HG03521 (cell line): ENCODE data around the gene FARSA.
"Not testable (repeated sequence)": the region's sequence is repeated elsewhere in the genome, so short reads cannot be mapped to it uniquely, and the experiment has no call there.

Source experiments
- ATAC-seq: cut with Tn5 transposase; IDR thresholded peaks from one replicate; pipeline ENCODE4 v1.9.1; 2021; ENCODE audit warnings: mild to moderate bottlenecking, moderate library complexity; ENCODE audit not compliant: unreplicated experiment

The FARSA gene

DNA sequence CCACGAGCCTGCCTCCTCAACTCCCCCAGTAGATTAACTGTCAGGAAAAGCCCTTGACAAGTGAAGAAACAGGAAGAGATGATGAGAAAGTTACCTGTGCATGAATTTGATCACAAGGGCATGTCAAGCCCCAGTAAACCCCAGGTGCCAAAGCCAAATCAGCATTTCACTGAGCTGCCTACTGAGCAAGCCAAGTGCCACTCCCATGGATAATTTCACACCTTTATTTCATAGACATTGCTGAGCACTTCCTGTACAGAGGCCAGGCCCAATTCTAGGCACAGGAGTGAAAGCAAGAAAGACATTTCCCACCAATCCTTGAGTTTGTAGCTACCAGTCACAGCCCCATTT, 21.1 kb upstream of the FARSA start:
- no peak for ATAC-seq

DNA sequence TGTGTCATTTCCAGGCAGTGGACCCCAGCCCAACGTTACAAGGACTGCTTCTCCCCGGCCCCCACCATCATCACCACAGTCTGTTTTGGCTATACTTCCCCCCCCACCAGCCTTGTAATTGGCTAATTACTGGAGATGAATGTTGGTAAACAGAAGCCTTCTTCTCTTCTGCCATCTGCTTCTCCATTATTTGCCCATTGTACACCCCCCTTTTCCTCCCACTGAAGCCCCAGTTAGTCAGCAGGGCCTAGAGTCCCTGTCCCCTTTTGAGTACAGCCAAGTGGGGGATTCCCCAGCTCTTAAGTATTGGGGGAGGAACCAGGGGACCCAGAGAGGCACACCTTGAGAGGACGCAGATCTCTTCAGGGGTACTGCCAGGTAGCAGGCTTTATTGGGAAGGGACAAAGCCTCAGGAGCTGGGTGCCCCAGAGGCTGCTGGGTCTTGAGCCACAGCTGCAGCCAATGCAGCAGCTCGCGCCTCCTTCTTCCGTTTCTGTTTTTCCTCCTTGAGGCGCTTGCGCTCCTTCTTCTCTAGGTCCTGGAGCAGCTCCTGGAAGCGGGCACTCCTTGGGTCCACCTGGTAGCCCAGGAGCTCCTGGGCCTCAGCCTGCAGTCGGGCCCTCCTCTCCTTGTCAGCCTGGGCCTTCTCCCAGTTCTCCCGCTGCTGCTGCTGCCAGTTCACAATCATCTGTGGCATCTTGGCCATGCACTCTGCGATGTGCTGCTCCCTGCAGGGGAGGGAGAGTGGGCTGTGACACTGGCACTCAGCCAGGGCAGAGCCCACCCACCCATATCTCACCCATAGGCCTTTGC, 20.5 kb upstream of the FARSA start:
- no peak for ATAC-seq

DNA sequence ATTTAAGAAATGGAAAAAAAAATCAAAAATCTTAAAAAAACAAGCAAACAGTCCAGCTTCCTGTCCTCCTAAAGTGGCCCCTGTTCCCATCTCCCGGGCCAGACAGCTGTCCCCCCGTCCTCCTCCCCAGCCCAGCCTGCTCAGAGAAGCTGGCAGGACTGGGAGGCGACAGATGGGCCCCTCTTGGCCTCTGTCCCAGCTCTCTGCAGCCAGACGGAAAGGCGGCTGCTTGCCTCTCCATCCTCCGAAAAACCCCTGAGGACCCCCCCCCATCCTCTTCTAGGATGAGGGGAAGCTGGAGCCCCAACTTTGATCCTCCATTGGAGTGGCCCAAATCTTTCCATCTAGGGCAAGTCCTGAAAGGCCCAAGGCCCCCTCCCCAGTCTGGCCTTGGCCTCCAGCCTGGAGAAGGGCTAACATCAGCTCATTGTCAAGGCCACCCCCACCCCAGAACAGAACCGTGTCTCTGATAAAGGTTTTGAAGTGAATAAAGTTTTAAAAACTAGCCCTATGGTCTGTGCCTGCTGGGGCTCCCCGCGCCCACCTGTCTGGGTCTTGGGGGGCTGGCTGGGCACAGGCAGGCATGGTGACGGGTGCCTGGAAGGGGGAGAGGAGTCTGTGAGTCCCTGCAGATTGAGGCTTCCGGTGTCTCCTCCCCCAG, 19.8 kb upstream of the FARSA start:
- no peak for ATAC-seq

DNA sequence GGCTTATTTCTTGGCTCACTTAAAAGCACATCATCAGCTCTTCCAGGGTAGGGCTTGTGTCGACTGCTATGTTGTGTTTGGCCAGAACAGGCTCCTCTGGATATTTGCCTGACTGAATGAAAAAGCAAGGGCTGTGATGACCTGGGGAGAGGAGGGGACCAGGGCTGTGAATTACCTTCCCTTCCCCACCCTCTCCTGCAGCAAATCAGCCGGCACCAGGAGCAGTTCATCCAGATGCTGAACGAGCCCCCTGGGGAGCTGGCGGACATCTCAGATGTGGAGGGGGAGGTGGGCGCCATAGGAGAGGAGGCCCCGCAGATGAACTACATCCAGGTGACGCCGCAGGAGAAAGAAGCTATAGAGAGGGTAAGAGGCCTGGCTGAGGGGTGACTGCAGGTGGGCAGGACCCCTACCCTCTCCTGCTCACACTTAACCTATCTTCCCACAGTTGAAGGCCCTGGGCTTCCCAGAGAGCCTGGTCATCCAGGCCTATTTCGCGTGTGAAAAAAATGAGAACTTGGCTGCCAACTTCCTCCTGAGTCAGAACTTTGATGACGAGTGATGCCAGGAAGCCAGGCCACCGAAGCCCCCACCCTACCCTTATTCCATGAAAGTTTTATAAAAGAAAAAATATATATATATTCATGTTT, 19.1 kb upstream of the FARSA start:
- ATAC-seq = no peak

DNA sequence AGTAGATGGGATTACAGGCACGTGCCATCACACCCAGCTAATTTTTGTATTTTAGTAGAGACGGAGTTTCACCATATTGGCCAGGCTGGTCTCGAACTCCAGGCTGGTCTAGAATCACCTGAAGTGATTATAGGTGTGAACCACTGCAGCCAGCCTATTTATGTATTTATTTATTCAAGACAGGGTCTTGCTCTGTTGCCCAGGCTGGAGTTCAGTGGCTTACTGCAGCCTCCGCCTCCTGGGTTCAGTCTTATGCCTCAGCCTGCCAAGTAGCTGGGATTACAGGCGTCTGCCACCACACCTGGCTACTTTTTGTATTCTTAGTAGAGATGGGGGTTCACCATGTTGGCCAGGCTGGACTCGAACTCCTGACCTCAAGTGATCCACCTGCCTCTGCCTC, 18.5 kb upstream of the FARSA start:
- ATAC-seq = not testable (repeated sequence)

DNA sequence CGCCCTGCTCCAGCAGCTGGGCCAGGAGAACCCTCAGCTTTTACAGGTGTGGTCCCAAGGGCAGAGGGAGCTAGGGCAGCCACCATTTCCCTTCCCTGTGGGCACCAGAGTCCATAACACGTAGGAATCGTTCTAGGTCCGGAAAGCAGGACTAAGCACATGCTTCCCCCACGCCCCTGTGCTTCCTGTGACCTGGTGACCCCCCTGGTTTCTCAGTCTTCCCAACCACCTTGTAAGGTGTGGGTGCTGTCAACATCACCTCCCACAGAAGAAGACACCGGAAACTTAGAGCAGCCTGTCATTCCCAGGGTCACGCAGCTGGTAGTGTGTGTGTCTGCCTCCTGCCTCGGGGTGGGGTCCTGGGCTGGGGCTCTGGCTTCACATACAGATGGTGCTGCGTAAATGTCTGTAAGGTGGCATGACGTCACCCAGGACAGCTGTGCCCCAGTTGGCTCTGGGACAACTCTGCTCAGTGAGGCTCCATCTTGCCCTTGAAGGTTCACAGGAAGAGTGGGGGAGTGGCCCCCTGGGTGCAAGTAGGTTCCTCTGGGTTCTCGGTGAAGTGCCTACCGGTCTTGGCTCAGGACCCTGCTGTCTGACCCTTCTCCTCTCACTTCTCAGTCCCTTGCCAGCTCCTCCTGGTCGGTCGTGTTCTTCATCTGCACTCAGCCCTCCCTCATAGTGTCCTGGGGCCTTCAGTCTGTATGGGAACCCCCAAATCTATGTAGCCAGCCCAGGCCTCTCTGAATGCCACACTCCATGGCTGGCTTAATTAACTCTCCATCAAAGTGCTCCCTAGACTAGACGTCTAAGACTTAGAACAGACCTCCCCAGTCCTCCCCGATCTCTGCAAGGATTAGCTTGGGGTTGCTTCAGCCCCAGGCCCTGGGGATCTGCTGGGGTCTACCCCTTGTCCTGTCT, 16.1 kb upstream of the FARSA start:
- ATAC-seq = no peak

DNA sequence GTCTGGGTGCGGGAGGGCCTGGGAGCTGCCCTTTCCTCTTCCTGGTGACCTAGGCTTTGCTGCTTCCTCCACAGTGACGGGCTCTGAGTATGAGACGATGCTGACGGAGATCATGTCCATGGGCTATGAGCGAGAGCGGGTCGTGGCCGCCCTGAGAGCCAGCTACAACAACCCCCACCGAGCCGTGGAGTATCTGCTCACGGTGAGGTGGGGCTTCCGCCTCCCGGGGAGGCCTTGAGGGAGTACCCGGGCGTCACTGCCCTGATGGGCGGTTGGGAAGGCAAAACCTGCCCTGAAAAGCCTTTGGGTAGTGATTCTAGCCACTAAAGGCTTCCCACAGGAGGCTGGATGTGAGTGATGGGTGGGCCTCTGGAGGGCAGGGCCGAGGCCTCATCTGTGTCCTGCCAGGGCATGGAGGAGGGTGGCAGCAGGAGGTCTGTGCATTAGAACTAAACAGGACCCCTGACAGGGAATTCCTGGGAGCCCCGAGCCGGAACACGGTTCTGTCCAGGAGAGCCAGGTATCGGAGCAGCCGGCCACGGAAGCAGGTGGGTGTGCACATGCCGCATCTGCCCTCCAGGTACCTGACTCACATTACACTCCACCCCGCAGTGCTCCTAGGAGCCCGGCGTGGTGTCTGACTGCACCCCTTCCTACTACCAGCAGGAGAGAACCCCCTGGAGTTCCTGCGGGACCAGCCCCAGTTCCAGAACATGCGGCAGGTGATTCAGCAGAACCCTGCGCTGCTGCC, 15.3 kb upstream of the FARSA start:
- no peak for ATAC-seq

DNA sequence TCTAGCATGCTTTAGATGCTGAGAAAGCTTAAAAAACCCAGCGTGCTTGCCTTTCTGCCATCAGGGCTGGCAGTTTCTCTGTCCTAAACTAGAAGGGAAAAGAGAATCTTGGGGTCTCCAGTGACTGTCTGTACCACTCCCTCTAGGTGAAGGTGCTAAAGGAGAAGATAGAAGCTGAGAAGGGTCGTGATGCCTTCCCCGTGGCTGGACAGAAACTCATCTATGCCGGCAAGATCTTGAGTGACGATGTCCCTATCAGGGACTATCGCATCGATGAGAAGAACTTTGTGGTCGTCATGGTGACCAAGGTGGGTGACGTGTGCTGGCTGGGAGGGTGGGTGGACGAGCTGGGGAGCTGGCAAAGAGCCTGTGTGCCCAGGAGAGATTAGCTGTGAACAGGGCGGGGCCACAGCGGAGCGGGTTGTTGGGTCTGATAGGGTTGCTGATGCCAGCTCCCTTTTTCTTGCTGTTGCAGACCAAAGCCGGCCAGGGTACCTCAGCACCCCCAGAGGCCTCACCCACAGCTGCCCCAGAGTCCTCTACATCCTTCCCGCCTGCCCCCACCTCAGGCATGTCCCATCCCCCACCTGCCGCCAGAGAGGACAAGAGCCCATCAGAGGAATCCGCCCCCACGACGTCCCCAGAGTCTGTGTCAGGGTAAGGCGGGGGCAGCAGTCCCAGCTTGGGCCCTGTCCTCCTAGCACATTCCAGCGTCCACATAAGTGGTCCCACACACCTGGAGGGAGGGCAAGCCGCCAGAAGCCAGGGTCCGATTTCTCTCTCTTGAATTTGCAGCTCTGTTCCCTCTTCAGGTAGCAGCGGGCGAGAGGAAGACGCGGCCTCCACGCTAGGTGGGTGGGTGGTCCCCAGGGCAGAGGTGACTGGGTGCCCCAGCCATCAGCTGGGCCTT, 14.4 kb upstream of the FARSA start:
- no peak for ATAC-seq

DNA sequence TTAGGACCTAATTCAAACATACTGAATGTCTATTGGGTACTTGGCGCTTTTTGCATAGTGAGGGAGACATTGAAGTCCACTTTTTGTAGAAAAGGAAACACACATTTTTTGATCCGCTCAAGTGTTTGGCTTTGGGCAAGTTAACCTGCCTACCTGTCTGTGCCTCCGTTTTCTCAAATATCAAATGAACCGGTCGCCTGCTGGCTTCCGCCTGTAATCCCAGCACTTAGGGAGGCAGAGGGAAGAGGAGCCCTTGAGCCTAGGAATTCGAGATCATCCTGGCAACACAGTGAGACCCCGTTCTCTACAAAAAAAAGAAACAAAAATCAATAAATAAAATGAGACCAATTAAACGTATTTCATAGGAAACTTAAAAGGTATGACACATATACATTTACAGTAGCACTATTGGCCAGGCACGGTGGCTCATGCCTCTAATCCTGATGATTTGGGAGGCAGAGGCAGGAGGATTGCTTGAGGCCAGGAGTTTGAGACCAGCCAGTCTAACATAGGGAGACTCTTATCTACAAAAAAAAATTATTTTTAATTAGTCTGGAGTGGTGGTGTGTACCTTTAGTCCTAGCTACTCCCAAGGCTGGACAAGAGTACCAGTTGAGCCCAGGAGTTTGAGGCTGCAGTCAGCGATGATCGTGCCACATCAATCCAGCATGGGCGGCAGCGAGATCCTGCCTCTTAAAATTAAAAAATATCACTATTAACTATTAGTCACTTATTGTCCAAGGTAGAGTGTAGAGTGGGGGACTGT, 13.4 kb upstream of the FARSA start:
- no peak for ATAC-seq

DNA sequence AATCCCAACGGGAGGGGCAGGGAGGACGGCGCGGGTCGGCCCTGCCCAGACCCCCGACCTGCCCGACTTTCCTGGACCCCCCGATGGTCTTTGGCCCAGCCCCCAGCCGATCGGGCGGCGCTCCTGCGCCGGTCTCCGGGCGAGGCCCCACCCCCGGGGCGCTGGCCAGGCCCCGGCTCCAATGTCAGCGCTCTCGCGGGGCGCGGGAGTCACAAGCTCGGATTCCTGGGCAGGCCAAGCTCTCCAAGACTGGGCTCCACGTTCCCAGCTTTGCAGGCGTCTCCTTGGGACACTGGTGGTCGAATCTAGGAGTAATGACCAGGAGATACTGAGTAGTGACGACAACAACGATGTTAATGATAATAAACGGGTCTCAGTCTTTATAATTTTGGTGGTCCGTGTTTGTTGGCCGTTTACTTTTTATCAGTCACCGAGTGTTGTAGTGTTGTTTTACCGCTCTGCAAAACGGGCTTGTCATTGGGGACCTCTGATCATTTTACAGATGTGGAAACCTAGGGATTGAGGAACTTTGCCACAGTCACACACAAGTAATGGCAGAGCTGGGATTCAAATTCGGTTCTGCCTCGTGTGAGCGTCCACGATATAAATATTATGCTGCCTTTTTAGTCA, 12.7 kb upstream of the FARSA start:
- ATAC-seq = peak; percentile 36

DNA sequence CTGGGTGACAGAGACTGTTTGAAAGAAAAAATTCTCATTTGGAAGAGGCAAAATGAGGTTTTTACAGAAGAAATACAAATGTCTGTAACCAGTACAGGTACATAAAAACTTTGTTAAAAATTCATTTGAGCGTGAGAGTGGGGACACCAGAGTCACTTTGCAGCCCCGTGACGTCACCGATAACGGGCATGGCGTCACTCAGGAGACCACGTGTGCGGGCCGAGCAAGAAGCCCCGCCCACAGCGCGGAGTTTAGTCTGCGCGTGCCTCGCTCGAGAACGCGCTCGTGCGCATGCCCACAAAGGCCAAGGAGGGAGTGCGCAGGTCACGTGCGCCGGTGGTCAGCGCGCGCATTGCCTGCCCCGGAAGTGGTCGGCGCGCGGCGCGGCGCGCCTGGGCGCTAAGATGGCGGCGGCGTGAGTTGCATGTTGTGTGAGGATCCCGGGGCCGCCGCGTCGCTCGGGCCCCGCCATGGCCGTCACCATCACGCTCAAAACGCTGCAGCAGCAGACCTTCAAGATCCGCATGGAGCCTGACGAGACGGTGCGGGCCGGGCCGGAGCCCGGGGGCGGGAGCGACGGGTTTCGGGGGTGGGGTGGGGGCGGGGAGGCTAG, 12.1 kb upstream of the FARSA start, which contains the start of gene RAD23A:
Gene RAD23A (plus strand): TSS at position 384 of the 613 bp plus-strand sequence. CDS start 87 bp downstream, at position 471.
- peak; percentile 75 for ATAC-seq

DNA sequence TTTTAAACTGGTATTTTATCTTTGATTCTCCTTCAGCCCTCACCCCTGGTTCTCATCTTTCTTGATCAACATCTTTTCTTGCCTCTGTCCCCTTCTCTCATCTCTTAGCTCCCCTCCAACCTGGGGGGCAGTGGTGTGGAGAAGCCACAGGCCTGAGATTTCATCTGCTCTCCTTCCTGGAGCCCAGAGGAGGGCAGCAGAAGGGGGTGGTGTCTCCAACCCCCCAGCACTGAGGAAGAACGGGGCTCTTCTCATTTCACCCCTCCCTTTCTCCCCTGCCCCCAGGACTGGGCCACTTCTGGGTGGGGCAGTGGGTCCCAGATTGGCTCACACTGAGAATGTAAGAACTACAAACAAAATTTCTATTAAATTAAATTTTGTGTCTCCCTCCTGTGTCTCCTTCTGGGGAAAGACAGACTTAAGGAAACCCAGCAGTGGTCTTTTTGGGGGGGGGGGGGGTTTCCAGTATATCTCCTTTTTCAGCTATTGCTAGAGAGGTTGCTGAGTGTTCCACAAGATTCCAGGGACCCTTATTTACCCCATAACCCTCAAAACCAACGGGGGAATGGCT, 10.7 kb upstream of the FARSA start:
- no peak for ATAC-seq

DNA sequence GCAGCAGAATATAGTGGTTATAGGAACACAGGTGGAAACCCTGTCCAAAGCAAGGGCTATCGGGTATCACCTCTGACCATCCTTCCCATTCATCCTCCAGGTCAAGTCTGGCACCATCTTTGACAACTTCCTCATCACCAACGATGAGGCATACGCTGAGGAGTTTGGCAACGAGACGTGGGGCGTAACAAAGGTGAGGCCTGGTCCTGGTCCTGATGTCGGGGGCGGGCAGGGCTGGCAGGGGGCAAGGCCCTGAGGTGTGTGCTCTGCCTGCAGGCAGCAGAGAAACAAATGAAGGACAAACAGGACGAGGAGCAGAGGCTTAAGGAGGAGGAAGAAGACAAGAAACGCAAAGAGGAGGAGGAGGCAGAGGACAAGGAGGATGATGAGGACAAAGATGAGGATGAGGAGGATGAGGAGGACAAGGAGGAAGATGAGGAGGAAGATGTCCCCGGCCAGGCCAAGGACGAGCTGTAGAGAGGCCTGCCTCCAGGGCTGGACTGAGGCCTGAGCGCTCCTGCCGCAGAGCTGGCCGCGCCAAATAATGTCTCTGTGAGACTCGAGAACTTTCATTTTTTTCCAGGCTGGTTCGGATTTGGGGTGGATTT, 10.0 kb upstream of the FARSA start:
- ATAC-seq = no peak

DNA sequence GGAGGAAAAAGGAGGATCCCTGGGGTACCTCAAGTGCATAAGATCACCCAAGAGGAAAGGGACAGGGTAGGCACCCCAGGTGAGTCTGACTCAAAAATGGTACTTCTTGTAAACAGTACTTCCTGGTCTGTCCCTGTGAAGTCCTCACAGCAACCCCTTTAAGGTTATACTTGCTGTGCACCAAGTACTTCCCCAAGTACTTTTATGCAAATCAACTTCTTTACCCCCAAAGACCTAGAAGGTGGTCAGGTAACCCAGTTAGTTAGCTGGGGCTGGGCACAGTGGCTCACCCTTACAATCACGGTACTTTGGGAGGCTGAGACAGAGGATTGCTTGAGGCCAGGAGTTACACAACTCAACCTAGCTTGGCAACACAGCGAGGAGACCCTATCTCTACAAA, 7.4 kb upstream of the FARSA start:
- ATAC-seq = no peak

DNA sequence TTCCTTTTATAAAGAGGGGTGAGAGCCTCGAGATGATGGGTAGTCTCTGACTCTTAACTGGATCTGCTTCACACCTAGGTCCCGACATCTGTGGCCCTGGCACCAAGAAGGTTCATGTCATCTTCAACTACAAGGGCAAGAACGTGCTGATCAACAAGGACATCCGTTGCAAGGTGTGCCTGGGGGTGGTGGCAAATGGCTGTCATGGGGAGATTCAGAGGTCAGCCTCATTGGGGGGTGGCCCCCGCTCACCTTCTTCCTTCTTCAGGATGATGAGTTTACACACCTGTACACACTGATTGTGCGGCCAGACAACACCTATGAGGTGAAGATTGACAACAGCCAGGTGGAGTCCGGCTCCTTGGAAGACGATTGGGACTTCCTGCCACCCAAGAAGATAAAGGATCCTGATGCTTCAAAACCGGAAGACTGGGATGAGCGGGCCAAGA, 6.5 kb upstream of the FARSA start:
- ATAC-seq = no peak

DNA sequence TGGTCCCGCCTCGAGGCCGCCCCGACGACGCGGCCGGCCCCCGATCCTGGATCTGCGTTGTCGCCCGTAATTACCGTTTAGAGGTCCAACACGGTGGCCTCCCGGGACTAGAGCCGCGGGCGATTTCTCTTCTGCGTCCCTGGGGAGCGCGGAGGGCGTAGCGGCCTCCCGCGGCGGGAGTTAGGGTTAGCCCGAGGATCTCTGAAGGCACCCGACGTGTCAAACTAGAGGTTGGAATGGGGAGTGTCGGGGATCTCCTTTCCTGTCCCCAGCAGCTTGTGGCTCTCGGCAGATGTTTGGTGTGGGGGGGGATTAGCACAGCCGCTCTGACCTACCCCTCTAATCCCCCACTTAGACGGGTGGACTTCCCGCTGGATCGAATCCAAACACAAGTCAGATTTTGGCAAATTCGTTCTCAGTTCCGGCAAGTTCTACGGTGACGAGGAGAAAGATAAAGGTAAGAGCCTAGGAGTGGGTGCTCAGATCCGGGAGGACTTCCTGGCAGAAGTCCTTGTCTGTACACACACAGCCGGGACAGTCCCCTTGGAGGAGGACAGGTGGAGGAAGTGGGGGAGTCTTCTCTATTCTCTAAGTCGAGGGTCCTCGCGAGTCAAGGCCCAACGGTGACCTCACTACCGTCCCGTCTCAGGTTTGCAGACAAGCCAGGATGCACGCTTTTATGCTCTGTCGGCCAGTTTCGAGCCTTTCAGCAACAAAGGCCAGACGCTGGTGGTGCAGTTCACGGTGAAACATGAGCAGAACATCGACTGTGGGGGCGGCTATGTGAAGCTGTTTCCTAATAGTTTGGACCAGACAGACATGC, 5.5 kb upstream of the FARSA start:
- ATAC-seq = peak; percentile 3
